NCI-H774 (cell line): ENCODE measurements around the gene MUC7.
"Not testable (repeated sequence)": the region's sequence is repeated elsewhere in the genome, so short reads cannot be mapped to it uniquely, and the experiment has no call there.

ENCODE experiments used
- DNase-seq: peaks from one replicate; lab custom pipeline; 2025; lab: John Stamatoyannopoulos, UW

MUC7 gene

GRCh38 chr4:70471897-70472296, at the start of gene MUC7:
TSS of gene MUC7 (plus strand) at chr4:70472197. CDS start at chr4:70474022, 1,825 bp downstream.
- no peak for DNase-seq

GRCh38 chr4:70425306-70425705, 46.7 kb upstream of the MUC7 start:
- no peak for DNase-seq

- no peak for DNase-seq
Measured at GRCh38 chr4:70426789-70427188, 45.2 kb upstream of the MUC7 start.

- no peak for DNase-seq
Measured at GRCh38 chr4:70437197-70437596, 34.8 kb upstream of the MUC7 start.

GRCh38 chr4:70442474-70442873, 29.5 kb upstream of the MUC7 start:
- no peak for DNase-seq

GRCh38 chr4:70443329-70443728, 28.7 kb upstream of the MUC7 start:
- no peak for DNase-seq

- DNase-seq, result no peak
Measured at GRCh38 chr4:70449220-70449619, 22.8 kb upstream of the MUC7 start.

- no peak for DNase-seq
Measured at GRCh38 chr4:70452946-70453345, 19.1 kb upstream of the MUC7 start.

- DNase-seq, result no peak
Measured at GRCh38 chr4:70463335-70463734, 8.7 kb upstream of the MUC7 start.

GRCh38 chr4:70473679-70474078, 1.7 kb downstream of the MUC7 start:
- no peak for DNase-seq

GRCh38 chr4:70488748-70489147, 16.8 kb downstream of the MUC7 start:
- no peak for DNase-seq

GRCh38 chr4:70496231-70496630, 24.2 kb downstream of the MUC7 start:
- no peak for DNase-seq

- not testable (repeated sequence) for DNase-seq
Measured at GRCh38 chr4:70501838-70502237, 29.8 kb downstream of the MUC7 start.

- no peak for DNase-seq
Measured at GRCh38 chr4:70504733-70505132, 32.7 kb downstream of the MUC7 start.

- DNase-seq, result peak; percentile 49
Measured at GRCh38 chr4:70505151-70505748, 33.3 kb downstream of the MUC7 start.

- DNase-seq, result no peak
Measured at GRCh38 chr4:70508801-70509200, 36.8 kb downstream of the MUC7 start.

GRCh38 chr4:70511365-70511764, 39.4 kb downstream of the MUC7 start:
- DNase-seq, result no peak

- no peak for DNase-seq
Measured at GRCh38 chr4:70515367-70516250, 43.6 kb downstream of the MUC7 start.

GRCh38 chr4:70518269-70518668, 46.3 kb downstream of the MUC7 start, which contains the start of gene AMTN:
TSS of gene AMTN (plus strand) at chr4:70518569. CDS start at chr4:70518778, 209 bp downstream.
- DNase-seq, result no peak

- no peak for DNase-seq
Measured at GRCh38 chr4:70518716-70519115, 46.7 kb downstream of the MUC7 start.

GRCh38 chr4:70522626-70523025, 50.6 kb downstream of the MUC7 start:
- no peak for DNase-seq

- DNase-seq, result no peak
Measured at GRCh38 chr4:70530997-70531396, 59.0 kb downstream of the MUC7 start.

GRCh38 chr4:70531981-70532380, 60.0 kb downstream of the MUC7 start:
- DNase-seq, result no peak
